Natural killer cell (primary cell): ENCODE measurements around the gene PITPNC1. TPM values are rescaled to one million over a fixed set of nuclear protein-coding genes. Genes with fewer than 3 reads are reported as not detected.
A peak's percentile ranks its signal among the peaks of the same experiment; 100 is the strongest.
"Not testable (repeated sequence)": the region's sequence is repeated elsewhere in the genome, so short reads cannot be mapped to it uniquely, and the experiment has no call there.

Source experiments
- ATAC-seq, 3 donors: fragments of 150-1000 bp in 2 of 3; fragments of 200-7000 bp in 1 of 3; cut with Tn5 transposase; 1 replicate in 1 of 3; 2 replicates in 2 of 3; pipeline ENCODE4 v1.10.0; 2021; ENCODE audit warnings: mild to moderate bottlenecking in 2 of 3, moderate library complexity in 2 of 3
- DNase-seq, 2 donors: peaks; one replicate each; pipeline versions ENCODE4 v3.0.0 to v3.0.0-alpha.2; 2013 to 2021; ENCODE audit warnings: mixed read lengths in 1 of 2
- H3K27ac ChIP-seq: one replicate; pipeline ENCODE4 v1.5.1; 2013; ENCODE audit warnings: mild to moderate bottlenecking, low read length
- H3K27me3 ChIP-seq: one replicate; pipeline ENCODE4 v1.6.1; 2013; ENCODE audit warnings: low read length; ENCODE audit not compliant: control insufficient read depth, insufficient read depth
- H3K36me3 ChIP-seq: one replicate; pipeline ENCODE4 v1.6.1; 2013; ENCODE audit warnings: low read length; ENCODE audit not compliant: control insufficient read depth, insufficient read depth
- H3K4me1 ChIP-seq: one replicate; pipeline ENCODE4 v1.6.1; 2013; ENCODE audit warnings: low read length; ENCODE audit not compliant: control insufficient read depth, insufficient read depth
- H3K4me3 ChIP-seq: one replicate; pipeline ENCODE4 v1.5.1; 2013; ENCODE audit warnings: low read length
- H3K9me3 ChIP-seq: one replicate; pipeline ENCODE4 v1.6.1; 2013; ENCODE audit warnings: low read length; ENCODE audit not compliant: control insufficient read depth, insufficient read depth
- H3K27ac Mint-ChIP-seq, 2 donors: one replicate each; pipeline ENCODE4 v1.8.0; 2022; ENCODE audit warnings: mild to moderate bottlenecking in 2 of 2, mixed read lengths in 2 of 2, moderate library complexity in 1 of 2
- H3K27me3 Mint-ChIP-seq, 2 donors: one replicate each; pipeline ENCODE4 v1.8.0; 2022; ENCODE audit warnings: low read depth in 2 of 2, mixed read lengths in 2 of 2
- H3K36me3 Mint-ChIP-seq: one replicate; pipeline ENCODE4 v1.8.0; 2022; ENCODE audit warnings: mixed read lengths
- H3K4me1 Mint-ChIP-seq, 2 donors: one replicate each; pipeline ENCODE4 v1.8.0; 2022; ENCODE audit warnings: mixed read lengths in 2 of 2
- H3K4me3 Mint-ChIP-seq: one replicate; pipeline ENCODE4 v1.8.0; 2022; ENCODE audit warnings: mild to moderate bottlenecking, moderate library complexity, mixed read lengths
- H3K9me3 Mint-ChIP-seq, 2 donors: one replicate each; pipeline ENCODE4 v1.8.0; 2022; ENCODE audit warnings: mixed read lengths in 2 of 2
- CTCF ChIP-seq: fragments of 200-600 bp; IDR thresholded peaks from one replicate; pipeline ENCODE4 v1.8.0; 2022; ENCODE audit warnings: antibody characterized with exemption
- WGBS: methylation state at CpG from one replicate; pipeline ENCODE4 v1.1.7; 2013; ENCODE audit warnings: missing lambda C conversion rate; ENCODE audit not compliant: insufficient coverage; 5-methylcytosine and 5-hydroxymethylcytosine counted together
- intact Hi-C: fragments of 100-400 bp; cut with micrococcal nuclease; formaldehyde crosslinking; loops from one replicate; pipeline ENCODE4 v1.14.2; 2022
- total RNA-seq, 4 donors: library from RNA; stranded (reverse); fragments of 120-200 nt in 1 of 4; gene quantifications; one replicate each; pipeline versions ENCODE4 v1.2.3 to v1.2.4, GENCODE V29; 2013 to 2022

PITPNC1 gene
- total RNA-seq, result 100 to 1,000 TPM; 150 to 185 (median 169) TPM
- 96.6 TPM for total RNA-seq (2013)

- H3K4me1 ChIP-seq, result peaks cover 37% of the 10 kb centered on the region
- peak within 1 kb of the TSS; percentile 89 for H3K27ac ChIP-seq
- Mint-ChIP-seq H3K27me3 (no peaks in the 10 kb centered on the region), H3K4me3 (peak within 1 kb of the TSS; percentile 96), H3K4me1 (peaks cover 33 to 35% of the 10 kb centered on the region in 2 donors), H3K27ac (peak within 1 kb of the TSS; percentile 91 to 92), H3K9me3 (no peaks in the 10 kb centered on the region), H3K36me3 (no peaks in the 10 kb centered on the region)
- no peaks in the 10 kb centered on the region for H3K27me3 ChIP-seq
- intact Hi-C loops, result loop anchor here (2.0 to 5.0 kb wide), 3 partner anchors 14 to 75 kb away; no protein-coding TSS in a partner anchor
- peak; percentile 86 to 94 for DNase-seq
- TF ChIP-seq CTCF, result peak; percentile 13
- ATAC-seq, result peak; percentile 72 to 88 (median 83)
- WGBS, result under 1% methylated on average over 56 of the region's 56 CpGs
- H3K4me3 ChIP-seq, result peak within 1 kb of the TSS; percentile 73
- no peaks in the 10 kb centered on the region for H3K9me3 ChIP-seq
- no peaks in the 10 kb centered on the region for H3K36me3 ChIP-seq
Observed at GRCh38 chr17:67376737-67377487, at the start of gene PITPNC1. TSS of gene PITPNC1 (plus strand) at chr17:67377281.

- no peaks in the 10 kb centered on the region for H3K27me3 Mint-ChIP-seq
- DNase-seq, result no peak
- Histone ChIP-seq H3K4me1 (no peaks in the 10 kb centered on the region), H3K4me3 (no peak overlapping the region), H3K9me3 (no peaks in the 10 kb centered on the region), H3K36me3 (no peaks in the 10 kb centered on the region), H3K27me3 (no peaks in the 10 kb centered on the region), H3K27ac (no peak overlapping the region)
- H3K27ac Mint-ChIP-seq, result no peak overlapping the region
- no peaks in the 10 kb centered on the region for H3K9me3 Mint-ChIP-seq
- no peak for TF ChIP-seq CTCF
- H3K36me3 Mint-ChIP-seq, result no peaks in the 10 kb centered on the region
- no peak overlapping the region for H3K4me3 Mint-ChIP-seq
- 100% methylated on average over 1 of the region's 3 CpGs for WGBS
- intact Hi-C loops, result no loop called here
- peaks cover 0 to 5% of the 10 kb centered on the region in 2 donors for H3K4me1 Mint-ChIP-seq
- no peak for ATAC-seq
Observed at GRCh38 chr17:67328026-67328425, 49.1 kb upstream of the PITPNC1 start.

- H3K27me3 ChIP-seq, H3K36me3 ChIP-seq, ATAC-seq, H3K4me1 ChIP-seq, H3K27me3 Mint-ChIP-seq, intact Hi-C loops, H3K4me3 Mint-ChIP-seq, H3K4me3 ChIP-seq, DNase-seq, H3K36me3 Mint-ChIP-seq, H3K27ac ChIP-seq, H3K4me1 Mint-ChIP-seq, H3K9me3 Mint-ChIP-seq, H3K27ac Mint-ChIP-seq, H3K9me3 ChIP-seq: not testable (repeated sequence)
- 94% methylated on average over 8 of the region's 8 CpGs for WGBS
Observed at GRCh38 chr17:67331381-67332161, 45.5 kb upstream of the PITPNC1 start.

GRCh38 chr17:67332162-67332508 is 44.9 kb upstream of the PITPNC1 start:
- H3K27me3 ChIP-seq, DNase-seq, H3K4me1 Mint-ChIP-seq, intact Hi-C loops, H3K27ac Mint-ChIP-seq, H3K9me3 Mint-ChIP-seq, H3K4me3 ChIP-seq, H3K4me1 ChIP-seq, H3K4me3 Mint-ChIP-seq, H3K36me3 ChIP-seq, H3K27me3 Mint-ChIP-seq, ATAC-seq, H3K9me3 ChIP-seq, H3K36me3 Mint-ChIP-seq, H3K27ac ChIP-seq: not testable (repeated sequence)
- WGBS, result 86% methylated on average over 1 of the region's 1 CpG
